Ascending aorta (tissue), 2 donors: Measurements from ENCODE around the gene PRRT3. TPM values are rescaled to one million over a fixed set of nuclear protein-coding genes. Genes with fewer than 3 reads are reported as not detected.
"Not testable (repeated sequence)": the region's sequence is repeated elsewhere in the genome, so short reads cannot be mapped to it uniquely, and the experiment has no call there.

Source experiments
- DNase-seq, 2 donors: peaks; one replicate each; pipeline ENCODE4 v3.0.0-alpha.2; 2019; ENCODE audit warnings: low spot score in 2 of 2
- H3K27ac ChIP-seq, 2 donors: fragments of 200-600 bp; sonication (generic); one replicate each; pipeline ENCODE4 v1.5.1; 2016 to 2017; ENCODE audit warnings: mild to moderate bottlenecking in 1 of 2
- H3K27me3 ChIP-seq: fragments of 200-600 bp; sonication (generic); one replicate; pipeline ENCODE4 v1.5.1; 2017
- H3K36me3 ChIP-seq, 2 donors: fragments of 200-600 bp; sonication (generic); one replicate each; pipeline ENCODE4 v1.5.1; 2016
- H3K4me1 ChIP-seq, 2 donors: fragments of 200-600 bp; sonication (generic); one replicate each; pipeline ENCODE4 v1.5.1; 2016 to 2017; ENCODE audit warnings: mild to moderate bottlenecking in 1 of 2
- H3K4me3 ChIP-seq, 2 donors: fragments of 200-600 bp; sonication (generic); one replicate each; pipeline ENCODE4 v1.5.1; 2016 to 2017; ENCODE audit warnings: mild to moderate bottlenecking in 1 of 2
- H3K9me3 ChIP-seq, 2 donors: fragments of 200-600 bp; sonication (generic); one replicate each; pipeline ENCODE4 v1.5.1; 2016
- intact Hi-C: fragments of 100-400 bp; cut with DNase I; formaldehyde crosslinking; loops from one replicate; pipeline ENCODE4 v1.15.1; 2023
- total RNA-seq: library from RNA; depleted of rRNA; stranded (reverse); fragments of >200 nt; gene quantifications from one replicate; pipeline ENCODE4 v1.1.0, GENCODE V29; 2016
- TF ChIP-seq, protein P1 (sequence below), 3 experiments: fragments of 200-600 bp in 2 of 3; fragments of 450-650 bp in 1 of 3; sonication (generic) in 2 of 3; IDR thresholded peaks; one replicate each; pipeline ENCODE4 v1.5.1; 2016 to 2019; ENCODE audit warnings: antibody characterized with exemption in 3 of 3, mild to moderate bottlenecking in 1 of 3, moderate library complexity in 1 of 3

PRRT3 gene
- total RNA-seq, 1 donor from 2014 or later = 1.1 TPM

DNA sequence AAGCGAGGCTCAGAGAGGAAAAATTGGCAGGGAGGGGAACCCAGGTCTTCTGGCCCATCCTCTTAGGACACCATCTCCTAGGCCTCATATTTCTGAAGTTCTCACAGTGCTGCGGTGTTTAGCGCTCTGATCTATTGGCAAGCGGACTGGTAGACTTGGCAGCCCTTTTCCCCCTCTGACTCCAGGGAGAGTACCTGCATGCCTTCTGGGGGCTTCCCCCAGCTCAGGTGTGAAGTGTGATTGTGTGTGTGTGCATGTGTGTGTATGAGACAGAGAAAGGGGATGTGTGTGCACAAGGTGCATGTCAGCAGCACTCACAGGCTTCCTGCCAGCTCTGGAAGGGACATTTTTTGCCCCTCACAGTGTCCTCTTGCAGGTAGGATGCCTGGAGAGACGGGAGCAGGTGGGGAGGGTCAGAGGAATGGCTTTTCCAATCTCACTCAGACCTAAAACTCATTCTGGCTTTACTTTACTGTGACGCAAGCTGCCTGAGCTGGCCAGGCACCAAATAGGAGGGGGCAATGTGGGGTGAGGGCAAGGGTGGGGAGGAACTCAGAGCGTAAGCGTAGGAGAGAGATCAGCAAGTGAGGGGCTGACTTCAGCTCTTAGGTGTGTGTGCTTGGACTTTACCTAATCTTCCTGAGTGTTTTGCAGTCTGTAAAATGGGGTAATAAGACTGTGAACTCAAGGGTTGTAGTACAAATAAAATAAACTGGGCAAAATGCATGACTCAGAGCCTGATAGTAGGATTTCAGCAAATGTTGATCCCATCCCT is 53.6 kb downstream of the PRRT3 start:
- Histone ChIP-seq H3K36me3 (peaks cover 0 to 2% of the 10 kb centered on the region in 2 donors), H3K4me3 (no peak overlapping the region), H3K27ac (peak overlapping the region in 1 of 2 donors; percentile 13), H3K9me3 (no peaks in the 10 kb centered on the region), H3K27me3 (no peaks in the 10 kb centered on the region), H3K4me1 (peaks cover 0 to 6% of the 10 kb centered on the region in 2 donors)
- intact Hi-C loops = no loop called here
- TF ChIP-seq, protein P1, sequence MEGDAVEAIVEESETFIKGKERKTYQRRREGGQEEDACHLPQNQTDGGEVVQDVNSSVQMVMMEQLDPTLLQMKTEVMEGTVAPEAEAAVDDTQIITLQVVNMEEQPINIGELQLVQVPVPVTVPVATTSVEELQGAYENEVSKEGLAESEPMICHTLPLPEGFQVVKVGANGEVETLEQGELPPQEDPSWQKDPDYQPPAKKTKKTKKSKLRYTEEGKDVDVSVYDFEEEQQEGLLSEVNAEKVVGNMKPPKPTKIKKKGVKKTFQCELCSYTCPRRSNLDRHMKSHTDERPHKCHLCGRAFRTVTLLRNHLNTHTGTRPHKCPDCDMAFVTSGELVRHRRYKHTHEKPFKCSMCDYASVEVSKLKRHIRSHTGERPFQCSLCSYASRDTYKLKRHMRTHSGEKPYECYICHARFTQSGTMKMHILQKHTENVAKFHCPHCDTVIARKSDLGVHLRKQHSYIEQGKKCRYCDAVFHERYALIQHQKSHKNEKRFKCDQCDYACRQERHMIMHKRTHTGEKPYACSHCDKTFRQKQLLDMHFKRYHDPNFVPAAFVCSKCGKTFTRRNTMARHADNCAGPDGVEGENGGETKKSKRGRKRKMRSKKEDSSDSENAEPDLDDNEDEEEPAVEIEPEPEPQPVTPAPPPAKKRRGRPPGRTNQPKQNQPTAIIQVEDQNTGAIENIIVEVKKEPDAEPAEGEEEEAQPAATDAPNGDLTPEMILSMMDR (IDR thresholded peaks at IDR 0.05) = no peak
- DNase-seq = no peak

DNA sequence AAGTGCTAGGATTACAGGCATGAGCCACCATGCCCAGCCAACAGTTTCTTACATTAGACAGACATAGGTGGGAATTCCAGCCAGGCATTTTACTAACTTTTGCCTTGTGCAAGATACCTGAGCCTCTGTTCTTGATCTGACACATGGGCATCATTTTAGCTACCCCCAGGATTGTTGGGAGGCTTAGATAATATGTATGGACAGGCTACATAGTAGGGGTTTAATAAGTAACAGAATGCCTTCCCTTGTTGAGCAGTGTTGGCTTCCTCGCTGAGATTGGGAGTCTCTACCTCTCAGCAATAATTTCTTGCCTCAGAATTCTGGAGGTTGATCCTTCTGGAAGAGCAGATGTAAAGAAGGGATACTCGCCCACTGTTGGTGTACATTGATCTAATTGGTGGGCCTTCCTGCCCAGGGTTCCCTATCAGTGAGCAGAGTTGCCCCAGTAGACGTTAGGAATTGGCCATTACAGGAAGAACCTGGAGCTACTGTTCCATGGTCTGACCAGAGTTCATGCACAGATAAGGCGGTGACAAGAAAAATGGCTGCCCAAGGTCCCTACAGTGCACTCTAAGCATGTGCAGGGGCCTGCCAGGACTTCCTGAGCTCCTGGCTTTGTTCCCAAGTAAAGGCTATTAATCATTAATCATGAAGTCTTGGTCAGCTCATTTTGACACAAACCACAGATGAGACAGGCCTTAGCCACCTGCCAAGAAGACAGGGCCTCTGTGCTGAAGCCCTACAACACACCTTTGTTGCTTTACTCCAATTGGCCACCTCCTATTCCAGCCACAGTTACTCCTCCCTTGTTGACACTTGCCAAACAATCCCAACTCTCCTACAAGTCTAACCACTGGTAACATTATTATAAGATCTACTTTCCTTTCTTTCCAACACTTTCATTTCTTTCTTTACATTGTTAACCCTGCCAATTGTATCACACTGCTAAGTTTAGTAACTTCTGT is 54.5 kb downstream of the PRRT3 start:
- intact Hi-C loops = no loop called here

DNA sequence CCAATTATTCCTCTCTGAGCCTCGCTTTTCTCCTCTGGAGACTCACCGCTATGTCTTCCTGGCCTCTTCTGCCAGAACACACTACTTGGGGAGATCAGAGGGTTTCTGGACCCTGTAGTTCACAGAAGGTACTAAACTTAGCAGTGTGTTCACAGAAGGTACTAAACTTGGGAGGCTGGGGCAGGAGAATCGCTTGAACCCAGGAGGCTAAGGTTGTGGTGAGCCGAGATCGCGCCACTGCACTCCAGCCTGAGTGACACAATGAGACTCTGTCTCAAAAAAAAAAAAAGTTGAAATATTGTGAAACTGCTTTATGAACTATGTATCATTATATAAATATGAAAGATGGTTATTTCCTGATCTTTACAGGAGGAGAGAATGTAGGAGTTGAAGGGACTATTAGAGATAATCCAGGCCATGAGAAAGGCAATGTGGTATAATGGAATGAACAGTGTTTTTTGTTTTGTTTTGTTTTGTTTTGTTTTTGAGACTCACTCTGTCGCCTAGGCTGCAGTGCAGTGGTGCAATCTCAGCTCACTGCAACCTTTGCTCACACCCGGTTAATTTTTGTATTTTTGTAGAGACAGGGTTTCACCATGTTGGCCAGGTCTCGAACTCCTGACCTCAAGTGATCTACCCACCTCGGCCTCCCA is 55.3 kb downstream of the PRRT3 start:
- H3K27ac ChIP-seq, DNase-seq, H3K4me1 ChIP-seq, H3K27me3 ChIP-seq, H3K4me3 ChIP-seq, intact Hi-C loops, H3K9me3 ChIP-seq: not testable (repeated sequence)
- peaks cover 0 to 12% of the 10 kb centered on the region in 2 donors for H3K36me3 ChIP-seq

More for the DNA sequence above, 54.5 kb downstream of the PRRT3 start:
- Histone ChIP-seq H3K4me1 (peaks cover 0 to 6% of the 10 kb centered on the region in 2 donors), H3K9me3 (no peaks in the 10 kb centered on the region), H3K4me3 (no peak overlapping the region), H3K27ac (peak overlapping the region in 1 of 2 donors; percentile 13), H3K27me3 (no peaks in the 10 kb centered on the region), H3K36me3 (peaks cover 0 to 11% of the 10 kb centered on the region in 2 donors)
- TF ChIP-seq, protein P1 (IDR thresholded peaks at IDR 0.05) = no peak
- DNase-seq = no peak

DNA sequence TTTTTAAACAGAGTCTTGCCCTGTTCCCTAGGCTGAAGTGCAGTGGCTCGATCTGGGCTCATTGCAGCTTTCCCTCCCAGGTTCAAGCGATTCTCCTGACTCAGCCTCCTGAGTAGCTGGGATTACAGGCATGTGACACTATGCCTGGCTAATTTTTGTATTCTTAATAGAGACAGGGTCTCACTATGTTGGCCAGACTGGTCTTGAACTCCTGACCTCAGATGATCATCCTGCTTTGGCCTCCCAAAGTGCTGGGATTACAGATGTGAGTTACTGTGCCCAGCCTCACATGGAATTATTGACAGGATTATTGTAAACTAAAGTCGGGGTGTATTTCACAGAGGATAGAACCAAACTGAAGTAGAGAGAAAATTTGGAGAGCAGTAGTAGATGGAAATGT is 56.5 kb downstream of the PRRT3 start:
- H3K4me1 ChIP-seq, H3K4me3 ChIP-seq, DNase-seq, H3K27ac ChIP-seq, H3K27me3 ChIP-seq, intact Hi-C loops, H3K9me3 ChIP-seq: not testable (repeated sequence)
- peaks cover 0 to 12% of the 10 kb centered on the region in 2 donors for H3K36me3 ChIP-seq

Other genes starting within 250 kb of the PRRT3 start
- not detected for gene CPNE9, start 248.6 kb downstream of the PRRT3 start, total RNA-seq
- 18.6 TPM for gene BRPF1, start 220.7 kb downstream of the PRRT3 start, total RNA-seq
- 36.0 TPM for gene OGG1, start 202.5 kb downstream of the PRRT3 start, total RNA-seq
- 82.9 TPM for gene CAMK1, start 182.5 kb downstream of the PRRT3 start, total RNA-seq
- 106 TPM for gene TADA3, start 159.9 kb downstream of the PRRT3 start, total RNA-seq
- gene ARPC4, start 159.3 kb downstream of the PRRT3 start, total RNA-seq = 160 TPM
- 47.0 TPM for gene TTLL3, start 142.1 kb downstream of the PRRT3 start, total RNA-seq
- gene RPUSD3, start 108.4 kb downstream of the PRRT3 start, total RNA-seq = 30.7 TPM
- 29.9 TPM for gene CIDEC, start 72.2 kb downstream of the PRRT3 start, total RNA-seq
- gene JAGN1, start 61.8 kb downstream of the PRRT3 start, total RNA-seq = 55.2 TPM
- gene IL17RE, start 49.6 kb downstream of the PRRT3 start, total RNA-seq = 21.7 TPM
- gene IL17RC, start 35.3 kb downstream of the PRRT3 start, total RNA-seq = 82.5 TPM
- gene CRELD1, start 18.6 kb downstream of the PRRT3 start, total RNA-seq = 35.8 TPM
- 12.3 TPM for gene EMC3, start 34.4 kb upstream of the PRRT3 start, total RNA-seq
- 54.6 TPM for gene FANCD2, start 74.0 kb upstream of the PRRT3 start, total RNA-seq
- not detected for gene FANCD2OS, start 155.8 kb upstream of the PRRT3 start, total RNA-seq
- gene BRK1, start 163.3 kb upstream of the PRRT3 start, total RNA-seq = 87.3 TPM
- gene VHL, start 189.4 kb upstream of the PRRT3 start, total RNA-seq = 34.4 TPM
- gene IRAK2, start 212.5 kb upstream of the PRRT3 start, total RNA-seq = 1.3 TPM